ENCODE data around the gene SSR4.
A peak's percentile ranks its signal among the peaks of the same experiment; 100 is the strongest.
"Not testable (repeated sequence)": the region's sequence is repeated elsewhere in the genome, so short reads cannot be mapped to it uniquely, and the experiment has no call there.

The SSR4 gene

DNA sequence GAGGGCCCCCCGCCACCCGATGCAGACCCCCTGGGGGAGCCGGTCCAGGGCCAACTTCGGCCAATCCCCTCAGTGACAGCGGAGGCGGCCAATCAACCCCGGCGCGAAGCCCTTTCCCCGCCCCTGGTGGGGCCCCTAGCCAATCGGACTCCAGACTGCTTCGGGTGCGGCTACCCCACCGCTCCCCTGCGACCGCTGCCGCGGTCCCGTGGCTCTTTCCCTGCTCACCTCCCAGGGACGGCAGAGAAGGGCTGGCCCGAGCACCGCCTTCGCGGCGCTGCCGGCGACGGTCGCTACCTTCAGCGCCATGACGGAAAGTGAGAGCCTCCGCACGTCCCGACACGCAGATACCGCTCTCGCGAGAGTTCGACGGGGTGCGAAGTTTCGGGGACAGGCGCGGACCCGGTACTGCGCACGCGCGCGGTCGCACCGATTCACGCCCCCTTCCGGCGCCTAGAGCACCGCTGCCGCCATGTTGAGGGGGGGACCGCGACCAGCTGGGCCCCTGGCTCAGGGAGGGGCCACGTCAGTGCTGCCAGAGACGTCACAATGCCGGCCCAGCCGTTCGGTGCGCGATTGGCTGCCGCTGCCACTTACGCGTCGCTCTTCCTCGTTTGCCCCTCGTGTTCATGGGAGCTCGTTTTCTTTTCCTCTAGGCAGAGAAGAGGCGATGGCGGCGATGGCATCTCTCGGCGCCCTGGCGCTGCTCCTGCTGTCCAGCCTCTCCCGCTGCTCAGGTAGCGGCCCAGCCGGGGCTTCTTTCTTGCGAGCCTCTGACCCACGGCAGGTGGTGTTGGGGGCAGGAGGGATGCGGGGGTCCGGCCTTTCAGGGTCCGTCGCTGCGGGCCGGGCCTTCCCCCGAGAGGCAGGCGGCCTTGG is at the start of gene SSR4, which contains the start of gene IDH3G:
Gene SSR4, plus strand, starts transcription at position 651 of the 879 bp plus-strand sequence. Its CDS starts 20 bp downstream, at position 671.
Gene IDH3G, minus strand, starts transcription at position 358 of the 879 bp plus-strand sequence. Its CDS starts 49 bp downstream, at position 309.
- DNase-seq (ENCODE audit: low read depth in 2 of 2), result peak; percentile 87 to 90

GRCh38 chrX:153745067-153745433 is 49.4 kb upstream of the SSR4 start:
- not testable (repeated sequence) for DNase-seq (ENCODE audit: low read depth in 2 of 2)

GRCh38 chrX:153746359-153746758 is 48.1 kb upstream of the SSR4 start:
- DNase-seq (ENCODE audit: low read depth in 2 of 2), result no peak

- not testable (repeated sequence) for DNase-seq (ENCODE audit: low read depth in 2 of 2)
These were observed 47.5 kb upstream of the SSR4 start for GRCh38 chrX:153746991-153747390.

DNA sequence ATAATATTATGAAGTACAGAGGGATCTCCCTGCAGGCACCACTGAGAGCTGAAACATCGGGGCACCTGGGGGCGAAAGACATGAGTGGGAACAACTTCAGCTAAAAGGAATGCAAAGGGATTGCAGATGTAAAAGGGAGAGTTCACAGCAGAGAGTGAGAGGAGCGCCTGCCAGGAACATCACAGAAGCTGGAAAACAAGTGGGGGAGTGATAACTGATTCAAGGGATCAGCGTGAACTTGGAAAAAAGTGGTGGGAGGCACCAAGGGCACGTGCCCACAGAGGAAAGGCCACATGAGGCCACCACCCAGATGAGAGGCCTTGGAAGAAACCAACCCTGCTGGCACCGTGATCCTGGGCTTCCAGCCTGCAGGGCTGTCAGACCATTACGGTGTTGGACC is 45.5 kb upstream of the SSR4 start:
- not testable (repeated sequence) for DNase-seq (ENCODE audit: low read depth in 2 of 2)

DNA sequence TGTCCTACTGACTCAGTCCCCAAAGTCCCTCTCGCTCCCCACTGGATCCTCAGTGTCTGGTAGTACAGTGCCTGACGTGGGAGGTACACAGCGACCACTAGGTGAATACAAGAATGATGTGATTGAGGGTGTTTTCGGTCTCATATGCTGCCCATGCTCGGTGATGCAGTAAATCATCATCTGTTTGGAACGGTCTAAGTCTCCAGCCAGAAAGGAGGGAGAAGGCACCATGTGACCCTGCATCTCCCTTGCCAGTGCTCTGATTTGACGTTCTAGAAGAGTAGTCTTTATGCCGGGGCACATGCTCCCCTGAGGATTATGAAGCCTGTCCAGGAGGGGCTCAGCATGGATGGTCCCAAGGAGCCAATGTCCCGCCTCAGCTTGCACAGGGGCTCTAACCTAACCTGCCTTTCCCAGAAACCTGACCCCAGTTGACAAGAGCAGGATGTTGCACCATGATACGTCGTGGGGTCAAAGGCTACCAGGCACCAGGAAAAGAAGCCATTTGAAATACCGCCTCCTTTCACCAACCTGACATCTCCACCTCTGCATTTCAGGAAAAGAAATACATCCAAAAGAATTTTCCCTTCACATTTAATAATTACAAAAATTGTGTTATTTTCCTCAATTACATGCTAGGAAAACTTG is 44.2 kb upstream of the SSR4 start:
- no peak for DNase-seq (ENCODE audit: low read depth in 2 of 2)

GRCh38 chrX:153755136-153755535 is 39.3 kb upstream of the SSR4 start:
- no peak for DNase-seq (ENCODE audit: low read depth in 2 of 2)

DNA sequence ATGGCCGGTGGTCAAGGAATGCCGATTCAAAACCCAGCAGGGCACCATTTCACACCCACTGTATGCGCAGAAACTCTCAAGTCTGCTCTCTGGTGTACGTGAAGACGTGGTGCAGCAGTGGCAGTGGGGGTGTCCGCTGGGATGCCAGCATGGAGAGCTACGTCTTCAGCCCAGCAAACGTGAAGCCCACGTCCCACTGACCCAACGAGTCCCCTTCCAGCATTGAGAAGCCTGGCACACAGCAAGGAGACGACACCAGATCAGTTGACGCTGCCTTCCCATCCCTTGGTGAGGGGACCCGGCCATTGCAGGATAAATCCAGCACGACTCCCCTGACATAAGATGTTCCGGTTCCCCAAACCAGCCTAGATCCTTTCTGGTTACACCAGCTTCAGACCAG is 32.6 kb upstream of the SSR4 start:
- no peak for DNase-seq (ENCODE audit: low read depth in 2 of 2)

- no peak for DNase-seq (ENCODE audit: low read depth in 2 of 2)
These were observed 31.8 kb upstream of the SSR4 start for GRCh38 chrX:153762626-153763173.

- no peak for DNase-seq (ENCODE audit: low read depth in 2 of 2)
These were observed 31.1 kb upstream of the SSR4 start for GRCh38 chrX:153763298-153763932.

- DNase-seq (ENCODE audit: low read depth in 2 of 2), result peak; percentile 42 to 58
These were observed 30.3 kb upstream of the SSR4 start, which contains the start of gene PLXNB3 for GRCh38 chrX:153763989-153764755. TSS of gene PLXNB3 (plus strand) at chrX:153764249. CDS start at chrX:153765536, 1,287 bp downstream.

DNA sequence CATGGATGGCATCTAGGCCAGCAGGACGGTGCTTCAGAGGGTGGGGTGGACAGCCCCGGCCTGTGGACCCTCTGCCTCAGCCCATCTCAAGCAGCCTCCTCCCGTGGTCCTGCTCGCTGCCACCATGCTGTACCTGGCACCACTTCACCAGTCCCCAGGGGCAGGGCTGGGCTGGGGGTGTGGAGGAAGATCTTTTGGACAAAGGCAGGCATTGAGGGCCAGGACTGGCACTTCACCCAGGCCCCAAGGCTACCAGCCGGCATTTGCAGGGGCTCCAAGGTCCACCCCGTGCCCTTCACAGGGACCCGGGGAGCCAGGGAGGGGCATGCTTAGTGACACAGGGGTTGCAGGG is 29.7 kb upstream of the SSR4 start:
- no peak for DNase-seq (ENCODE audit: low read depth in 2 of 2)

DNA sequence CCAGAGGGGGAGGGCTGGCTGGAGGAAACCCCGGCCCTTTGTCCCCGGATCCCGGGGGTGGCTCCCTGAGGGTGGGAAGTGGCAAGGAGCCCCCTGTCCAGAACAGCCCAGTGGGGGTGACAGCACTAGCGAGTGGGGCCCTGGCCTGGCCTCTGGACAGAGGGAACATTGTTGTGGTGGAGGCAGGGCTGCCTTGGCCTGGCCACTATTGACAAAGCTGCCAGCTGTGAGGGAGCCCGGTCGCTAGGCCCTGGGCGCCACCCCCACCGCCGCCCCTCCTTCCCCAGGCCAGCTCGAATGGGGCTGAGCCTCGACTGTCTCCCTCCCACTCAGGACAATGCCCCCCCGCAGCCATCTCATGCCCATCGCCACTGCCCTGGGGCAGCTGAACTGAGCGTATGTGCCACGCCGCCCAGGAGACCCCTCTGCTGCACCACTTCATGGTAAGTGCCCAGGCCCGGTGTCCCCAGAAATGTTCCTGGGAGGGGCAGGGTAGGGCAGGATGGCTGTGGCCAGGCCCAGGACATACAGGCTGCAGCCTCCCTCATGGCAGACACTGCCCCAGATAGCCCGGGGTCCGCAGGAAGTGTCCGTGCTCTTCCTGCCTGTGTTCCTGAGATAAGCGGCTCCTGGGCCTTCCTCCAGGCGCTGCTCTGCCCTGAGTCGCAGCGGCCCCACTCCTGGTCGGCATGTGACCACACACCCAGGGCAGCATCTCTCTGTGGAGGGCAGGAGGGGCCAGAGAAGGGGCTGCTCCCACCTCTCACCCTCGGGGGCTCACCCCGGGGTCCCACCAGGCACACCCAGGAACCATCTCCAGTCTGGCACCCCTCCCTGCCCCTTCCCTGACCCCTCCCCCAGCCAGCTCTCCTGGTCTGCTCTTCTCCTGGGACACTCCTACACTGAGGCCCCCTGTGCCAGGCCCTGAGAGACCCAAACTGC is 29.1 kb upstream of the SSR4 start:
- DNase-seq (ENCODE audit: low read depth in 2 of 2), result no peak

DNA sequence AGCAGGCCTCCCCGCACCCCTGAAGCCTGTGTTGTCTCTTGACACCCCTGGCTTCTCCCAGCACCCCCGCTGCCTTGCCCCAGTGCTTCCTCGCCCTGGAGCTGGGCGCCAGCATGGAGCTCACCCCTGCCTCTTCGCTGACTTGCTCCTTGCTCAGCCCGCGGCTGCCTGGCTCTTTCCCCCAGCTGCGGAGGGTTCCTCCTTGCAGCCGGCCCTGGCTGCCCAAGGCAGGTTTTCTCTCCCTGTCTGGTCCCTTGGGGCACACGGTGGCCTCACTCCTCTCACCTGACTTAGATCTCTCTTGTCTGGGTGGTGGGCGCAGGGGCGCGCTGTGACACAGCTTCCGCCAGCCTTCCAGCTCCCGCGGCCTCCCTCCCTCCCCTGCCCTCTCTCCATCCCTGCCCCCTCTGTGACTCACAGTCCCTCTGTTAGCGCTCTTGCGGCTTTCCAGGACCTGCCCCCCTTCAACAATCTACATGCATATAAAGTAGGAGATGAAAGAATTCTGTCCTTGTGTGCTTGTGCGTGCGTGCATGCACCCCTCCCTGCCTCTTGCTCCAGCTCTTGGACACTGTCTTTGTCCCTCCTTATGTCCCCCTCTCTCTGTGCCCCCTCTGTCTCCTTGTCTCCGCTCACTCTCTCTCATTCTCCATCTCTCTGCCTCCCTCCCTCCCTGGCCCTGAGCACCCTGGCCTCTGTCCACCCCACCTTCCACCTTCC is 28.2 kb upstream of the SSR4 start:
- peak; percentile 21 to 50 for DNase-seq (ENCODE audit: low read depth in 2 of 2)

DNA sequence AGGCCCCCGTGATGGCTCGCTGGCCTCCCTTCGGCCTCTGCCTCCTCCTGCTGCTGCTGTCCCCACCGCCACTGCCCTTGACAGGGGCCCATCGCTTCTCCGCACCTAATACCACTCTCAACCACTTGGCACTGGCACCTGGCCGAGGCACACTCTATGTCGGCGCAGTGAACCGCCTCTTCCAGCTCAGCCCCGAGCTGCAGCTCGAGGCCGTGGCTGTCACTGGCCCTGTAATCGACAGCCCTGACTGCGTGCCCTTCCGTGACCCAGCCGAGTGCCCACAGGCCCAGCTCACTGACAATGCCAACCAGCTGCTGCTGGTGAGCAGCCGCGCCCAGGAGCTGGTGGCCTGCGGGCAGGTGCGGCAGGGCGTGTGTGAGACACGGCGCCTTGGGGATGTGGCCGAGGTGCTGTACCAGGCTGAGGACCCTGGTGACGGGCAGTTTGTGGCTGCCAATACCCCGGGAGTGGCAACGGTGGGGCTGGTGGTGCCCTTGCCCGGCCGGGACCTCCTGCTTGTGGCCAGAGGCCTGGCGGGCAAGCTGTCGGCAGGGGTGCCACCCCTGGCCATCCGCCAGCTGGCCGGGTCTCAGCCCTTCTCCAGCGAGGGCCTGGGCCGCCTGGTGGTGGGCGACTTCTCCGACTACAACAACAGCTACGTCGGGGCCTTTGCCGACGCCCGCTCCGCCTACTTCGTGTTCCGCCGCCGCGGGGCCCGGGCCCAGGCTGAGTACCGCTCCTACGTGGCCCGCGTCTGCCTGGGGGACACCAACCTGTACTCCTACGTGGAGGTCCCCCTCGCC is 27.4 kb upstream of the SSR4 start:
- no peak for DNase-seq (ENCODE audit: low read depth in 2 of 2)

GRCh38 chrX:153767674-153768055 is 26.8 kb upstream of the SSR4 start:
- no peak for DNase-seq (ENCODE audit: low read depth in 2 of 2)

DNA sequence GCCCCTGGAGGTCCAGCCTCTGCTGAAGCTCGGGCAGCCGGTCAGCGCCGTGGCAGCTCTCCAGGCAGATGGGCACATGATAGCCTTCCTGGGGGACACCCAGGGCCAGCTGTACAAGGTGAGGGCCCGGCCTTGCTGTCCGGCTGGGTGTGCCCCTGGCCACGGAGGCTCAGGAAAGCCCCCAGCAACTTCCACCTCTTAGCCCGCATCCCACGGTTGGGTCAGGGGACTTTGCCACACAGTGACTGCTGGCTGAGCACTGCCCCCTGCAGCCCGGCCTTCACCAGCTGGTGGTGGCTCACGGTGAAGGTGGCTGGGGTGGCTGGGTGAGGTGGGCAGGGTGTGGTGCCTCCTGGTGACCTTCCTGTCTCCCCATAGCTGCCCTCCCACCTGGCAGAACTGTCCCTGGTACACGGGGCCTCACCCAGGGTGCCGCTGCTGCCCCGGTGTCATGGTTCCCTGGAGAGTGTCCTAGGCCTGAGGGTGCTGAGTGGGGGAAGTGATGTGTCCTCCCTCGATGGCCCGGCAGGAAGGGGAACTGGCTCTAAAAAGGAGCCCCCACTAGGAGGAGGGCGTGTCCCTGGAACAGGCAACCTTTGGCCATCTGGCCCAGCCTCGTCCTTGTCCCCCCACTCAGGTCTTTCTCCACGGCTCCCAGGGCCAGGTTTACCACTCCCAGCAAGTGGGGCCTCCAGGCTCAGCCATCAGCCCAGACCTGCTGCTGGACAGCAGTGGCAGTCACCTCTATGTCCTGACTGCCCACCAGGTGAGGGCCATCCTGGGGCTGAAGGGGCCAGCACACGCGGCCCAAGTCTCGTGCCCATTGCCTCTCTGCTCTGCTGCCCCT is 25.9 kb upstream of the SSR4 start:
- DNase-seq (ENCODE audit: low read depth in 2 of 2), result no peak
